ELR (cell line): ENCODE measurements around the gene HCN2.

Source experiments
- DNase-seq: peaks from one replicate; pipeline ENCODE4 v3.0.0-alpha.2; 2015; ENCODE audit warnings: low read depth

Gene HCN2

GRCh38 chr19:656751-657559 is 67.3 kb downstream of the HCN2 start:
- DNase-seq = no peak

GRCh38 chr19:657611-658010 is 67.9 kb downstream of the HCN2 start:
- no peak for DNase-seq

GRCh38 chr19:658059-658839 is 68.6 kb downstream of the HCN2 start:
- no peak for DNase-seq

- no peak for DNase-seq
Measured at GRCh38 chr19:658916-659839, 69.5 kb downstream of the HCN2 start.

GRCh38 chr19:660793-661426 is 71.2 kb downstream of the HCN2 start:
- DNase-seq = no peak

DNA sequence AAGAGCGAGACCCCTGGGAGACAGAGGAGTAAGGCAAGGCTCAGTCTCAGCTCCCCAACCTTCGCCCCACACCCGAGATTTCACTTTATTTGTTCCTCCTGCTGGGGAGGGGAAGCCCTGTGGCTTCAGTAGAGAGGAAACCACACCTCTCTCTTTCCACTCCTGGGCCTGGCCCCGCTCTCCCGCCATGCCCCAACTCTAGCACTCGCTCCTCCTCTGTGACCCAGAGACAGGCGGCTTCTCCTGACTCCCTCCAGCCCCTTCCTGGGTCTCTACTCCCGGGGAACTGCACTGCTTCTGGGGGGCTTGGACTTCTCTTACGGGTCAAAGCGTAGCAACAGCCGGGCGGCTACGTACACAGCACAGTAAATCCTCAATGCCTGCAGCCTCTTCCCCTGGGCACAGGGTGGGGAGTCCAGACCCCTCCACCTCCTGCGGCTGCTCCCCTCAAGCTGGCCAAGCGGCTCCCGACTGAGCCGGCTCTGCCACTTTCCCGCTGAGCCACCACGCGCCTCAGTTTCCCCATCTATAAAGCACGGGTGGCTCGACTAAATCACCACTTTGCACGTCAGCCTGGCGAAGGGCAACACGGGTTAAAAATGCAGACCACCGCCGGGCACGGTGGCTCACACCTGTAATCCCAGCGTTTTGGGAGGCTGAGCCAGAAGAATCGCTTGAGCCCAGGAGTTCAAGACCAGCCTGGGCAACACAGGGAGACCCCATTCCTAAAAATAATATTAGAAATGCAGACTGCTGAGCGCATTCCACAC is 71.9 kb downstream of the HCN2 start:
- DNase-seq = peak; percentile 28

DNA sequence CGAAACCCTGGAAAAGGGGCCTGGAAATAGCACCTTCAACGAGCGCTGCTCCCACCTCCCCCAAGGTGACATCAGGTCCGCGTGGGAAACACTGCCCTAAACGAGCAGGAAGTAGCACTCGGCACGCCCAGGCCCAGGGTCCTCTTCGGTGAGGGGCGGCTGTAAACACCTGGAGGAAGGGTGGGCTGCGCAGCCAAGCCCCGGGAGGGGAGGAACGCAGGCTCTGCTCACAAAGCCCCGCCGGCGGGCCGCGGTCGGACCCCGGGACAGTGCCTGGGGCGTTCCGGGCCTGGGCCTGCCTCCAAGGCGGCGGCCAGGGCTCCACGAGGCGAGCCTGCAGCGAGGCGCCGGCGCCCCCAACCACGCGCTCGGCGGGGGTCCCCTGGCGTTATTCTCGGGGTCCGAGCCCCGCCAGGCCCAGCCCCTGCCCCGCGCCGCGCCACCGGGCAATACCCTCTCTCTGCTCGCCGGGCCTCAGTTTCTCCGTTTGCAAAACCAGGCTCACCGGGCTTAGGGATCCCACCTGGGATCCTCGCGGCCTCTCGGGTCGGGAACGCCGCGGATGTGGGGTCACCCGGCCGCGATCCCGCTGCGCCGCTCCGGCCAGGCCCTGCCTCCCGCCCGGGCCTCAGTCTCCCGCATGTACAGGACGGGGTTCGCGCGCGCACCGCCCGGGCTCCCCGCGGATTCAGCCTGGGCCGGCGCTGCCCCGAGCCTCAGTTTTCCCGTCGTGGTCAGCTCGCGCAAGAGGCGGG is 72.7 kb downstream of the HCN2 start:
- peak; percentile 67 for DNase-seq

DNA sequence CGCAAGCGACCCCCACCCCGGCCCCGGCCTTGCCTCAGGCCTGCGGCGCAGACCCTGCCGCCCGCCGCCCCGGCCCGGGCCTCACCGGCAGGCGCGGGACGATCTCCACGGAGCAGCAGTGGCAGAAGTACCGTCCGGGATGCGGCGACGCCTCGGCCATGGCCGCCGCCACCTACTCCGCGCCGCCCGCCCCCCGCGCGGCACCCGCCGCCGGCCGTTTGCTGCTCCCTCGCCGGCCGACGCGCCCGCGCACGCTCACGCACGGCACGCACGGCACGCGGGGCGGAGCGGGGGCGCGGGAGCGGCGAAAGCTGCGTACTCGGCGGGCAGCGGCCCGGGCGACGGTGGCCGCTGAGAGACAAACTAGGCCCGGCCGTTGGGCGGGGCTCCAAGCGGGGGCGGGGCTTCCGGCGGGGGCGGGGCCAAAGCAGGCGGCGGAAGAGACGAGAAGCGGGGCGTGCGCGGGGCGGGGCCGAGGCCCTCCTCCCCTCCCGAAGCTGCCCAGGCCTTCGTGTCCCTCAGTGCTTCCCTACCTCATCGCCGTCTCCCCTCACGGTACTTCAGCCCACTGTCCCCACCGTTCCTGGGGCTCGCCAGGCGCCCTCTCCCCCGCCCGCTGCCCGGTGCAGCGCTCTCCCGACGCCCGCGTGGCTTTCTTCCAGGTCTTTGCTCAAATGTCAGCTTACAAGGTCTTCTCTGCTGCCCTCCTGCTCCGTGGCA is 73.4 kb downstream of the HCN2 start, which contains the start of gene RNF126:
RNF126 (minus strand) TSS at position 253 of the 720 bp plus-strand sequence; CDS start at position 160, 93 bp downstream.
- peak; percentile 93 for DNase-seq

- no peak for DNase-seq
Measured at GRCh38 chr19:663682-664117, 74.0 kb downstream of the HCN2 start.

- peak; percentile 79 for DNase-seq
Measured at GRCh38 chr19:664913-665443, 75.3 kb downstream of the HCN2 start.
